ENCODE results near the gene GRIK1.

DNA sequence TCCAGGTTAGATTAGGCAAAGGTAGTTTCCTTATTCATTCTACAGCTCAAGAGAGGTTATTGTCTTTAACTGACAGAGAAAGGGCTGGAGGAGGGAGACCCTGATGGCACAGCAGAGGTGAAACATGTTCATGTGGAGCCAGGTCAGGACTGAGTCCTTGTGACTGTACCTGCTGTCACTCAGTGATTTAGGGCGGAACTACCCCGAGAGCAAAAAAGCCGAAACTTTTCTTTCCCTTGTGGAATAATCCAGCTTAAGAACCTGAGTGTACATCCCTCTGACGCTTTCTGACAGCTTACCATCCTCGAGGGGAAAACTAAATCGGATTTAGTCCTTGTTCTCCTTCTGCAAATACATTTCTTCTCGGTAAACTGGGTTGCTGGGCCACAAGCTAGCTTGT lies 367.8 kb downstream of the GRIK1 start:
- TF ChIP-seq, protein P1, sequence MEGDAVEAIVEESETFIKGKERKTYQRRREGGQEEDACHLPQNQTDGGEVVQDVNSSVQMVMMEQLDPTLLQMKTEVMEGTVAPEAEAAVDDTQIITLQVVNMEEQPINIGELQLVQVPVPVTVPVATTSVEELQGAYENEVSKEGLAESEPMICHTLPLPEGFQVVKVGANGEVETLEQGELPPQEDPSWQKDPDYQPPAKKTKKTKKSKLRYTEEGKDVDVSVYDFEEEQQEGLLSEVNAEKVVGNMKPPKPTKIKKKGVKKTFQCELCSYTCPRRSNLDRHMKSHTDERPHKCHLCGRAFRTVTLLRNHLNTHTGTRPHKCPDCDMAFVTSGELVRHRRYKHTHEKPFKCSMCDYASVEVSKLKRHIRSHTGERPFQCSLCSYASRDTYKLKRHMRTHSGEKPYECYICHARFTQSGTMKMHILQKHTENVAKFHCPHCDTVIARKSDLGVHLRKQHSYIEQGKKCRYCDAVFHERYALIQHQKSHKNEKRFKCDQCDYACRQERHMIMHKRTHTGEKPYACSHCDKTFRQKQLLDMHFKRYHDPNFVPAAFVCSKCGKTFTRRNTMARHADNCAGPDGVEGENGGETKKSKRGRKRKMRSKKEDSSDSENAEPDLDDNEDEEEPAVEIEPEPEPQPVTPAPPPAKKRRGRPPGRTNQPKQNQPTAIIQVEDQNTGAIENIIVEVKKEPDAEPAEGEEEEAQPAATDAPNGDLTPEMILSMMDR (IDR thresholded peaks at IDR 0.05), result no peak
- TF ChIP-seq EZH2 (IDR thresholded peaks at IDR 0.05; ENCODE audit: borderline replicate concordance, insufficient read depth, low read depth, low read length, poor library complexity, severe bottlenecking), result no peak
